ENCODE measurements around the gene GNLY.

GRCh38 chr2:85663594-85664565, 30.3 kb upstream of the GNLY start:
- TF ChIP-seq CTCF (IDR thresholded peaks at IDR 0.05 in 4 of 5, conservative IDR thresholded peaks at IDR 0.05 in 1 of 5) = no peak
- TF ChIP-seq POLR2A (IDR thresholded peaks at IDR 0.05) = no peak

All from gastrocnemius medialis (tissue), 4 donors.